ENCODE results near the gene LTBP1. TPM values are rescaled to one million over a fixed set of nuclear protein-coding genes. Genes with fewer than 3 reads are reported as not detected.
"Not testable (repeated sequence)": the region's sequence is repeated elsewhere in the genome, so short reads cannot be mapped to it uniquely, and the experiment has no call there.

LTBP1 gene
- total RNA-seq, 2 experiments from 2014 or later, result 0.19 to 0.23 TPM

DNA sequence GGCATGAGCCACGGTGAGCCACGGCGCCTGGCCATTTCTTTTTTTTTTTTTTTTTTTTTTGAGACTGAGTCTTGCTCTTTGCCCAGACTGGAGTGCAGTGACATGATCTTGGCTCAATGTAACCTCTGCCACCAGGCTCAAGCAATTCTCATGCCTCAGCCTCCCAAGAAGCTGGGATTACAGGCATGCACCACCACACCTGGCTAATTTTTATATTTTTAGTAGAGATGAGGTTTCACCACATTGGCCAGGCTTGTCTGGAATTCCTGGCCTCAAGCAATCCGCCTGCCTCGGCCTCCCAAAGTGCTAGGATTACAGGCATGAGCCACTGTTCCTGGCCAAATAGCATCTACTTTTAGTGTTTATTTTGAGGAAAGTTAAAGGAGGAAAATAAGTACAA lies 25.3 kb upstream of the LTBP1 start:
- not testable (repeated sequence) for H3K4me3 Mint-ChIP-seq, H3K27ac Mint-ChIP-seq

DNA sequence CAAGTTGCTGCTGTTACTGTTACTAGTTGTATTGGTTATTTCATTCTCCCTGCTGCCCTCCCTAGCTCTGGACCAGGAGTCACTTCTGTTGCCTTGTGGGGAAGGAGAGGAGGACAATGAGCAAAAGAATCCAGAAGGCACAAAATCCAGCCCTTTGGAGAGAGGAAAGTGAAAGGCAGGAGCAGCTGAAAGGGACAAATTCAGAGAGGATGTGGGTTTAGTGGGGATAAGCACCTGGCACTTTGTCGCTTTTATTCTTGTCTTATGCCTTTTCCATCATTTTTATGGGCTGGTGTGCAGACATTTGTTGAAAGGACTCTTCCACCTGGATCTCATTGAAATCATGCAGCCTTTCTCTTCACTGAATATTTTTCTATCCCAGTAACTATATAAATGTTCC lies 24.3 kb upstream of the LTBP1 start:
- H3K36me3 Mint-ChIP-seq, result no peaks in the 10 kb centered on the region
- POLR2A ChIA-PET, result no interaction called here
- H3K27ac Mint-ChIP-seq, result no peak overlapping the region
- H3K4me1 Mint-ChIP-seq, result no peaks in the 10 kb centered on the region
- DNase-seq (no peak), ATAC-seq (ENCODE audit: low read depth) (no peak)
- peaks cover 10% of the 10 kb centered on the region for H3K27me3 Mint-ChIP-seq
- no peaks in the 10 kb centered on the region for H3K9me3 Mint-ChIP-seq
- no peak overlapping the region for H3K4me3 Mint-ChIP-seq

More for the DNA sequence above, 25.3 kb upstream of the LTBP1 start:
- H3K4me1 Mint-ChIP-seq; DNase-seq; H3K27me3 Mint-ChIP-seq; ATAC-seq (ENCODE audit: low read depth); H3K9me3 Mint-ChIP-seq; H3K36me3 Mint-ChIP-seq; POLR2A ChIA-PET: not testable (repeated sequence)

- no peaks in the 10 kb centered on the region for H3K36me3 Mint-ChIP-seq
- POLR2A ChIA-PET, result no interaction called here
- no peaks in the 10 kb centered on the region for H3K9me3 Mint-ChIP-seq
Measured at GRCh38 chr2:32923109-32923508, 23.6 kb upstream of the LTBP1 start.

GRCh38 chr2:32925283-32925815 lies 21.4 kb upstream of the LTBP1 start:
- ATAC-seq (ENCODE audit: low read depth), result no peak
- Mint-ChIP-seq H3K4me1 (no peaks in the 10 kb centered on the region), H3K27me3 (peaks cover 18% of the 10 kb centered on the region), H3K9me3 (no peaks in the 10 kb centered on the region), H3K27ac (no peak overlapping the region), H3K4me3 (no peak overlapping the region), H3K36me3 (no peaks in the 10 kb centered on the region)
- no peak for DNase-seq
- POLR2A ChIA-PET, result no interaction called here

More at GRCh38 chr2:32923109-32923508, 23.6 kb upstream of the LTBP1 start:
- H3K27me3 Mint-ChIP-seq, result peaks cover 14% of the 10 kb centered on the region
- no peaks in the 10 kb centered on the region for H3K4me1 Mint-ChIP-seq
- ATAC-seq (ENCODE audit: low read depth) (no peak), DNase-seq (no peak)
- H3K27ac Mint-ChIP-seq, result no peak overlapping the region
- no peak overlapping the region for H3K4me3 Mint-ChIP-seq

DNA sequence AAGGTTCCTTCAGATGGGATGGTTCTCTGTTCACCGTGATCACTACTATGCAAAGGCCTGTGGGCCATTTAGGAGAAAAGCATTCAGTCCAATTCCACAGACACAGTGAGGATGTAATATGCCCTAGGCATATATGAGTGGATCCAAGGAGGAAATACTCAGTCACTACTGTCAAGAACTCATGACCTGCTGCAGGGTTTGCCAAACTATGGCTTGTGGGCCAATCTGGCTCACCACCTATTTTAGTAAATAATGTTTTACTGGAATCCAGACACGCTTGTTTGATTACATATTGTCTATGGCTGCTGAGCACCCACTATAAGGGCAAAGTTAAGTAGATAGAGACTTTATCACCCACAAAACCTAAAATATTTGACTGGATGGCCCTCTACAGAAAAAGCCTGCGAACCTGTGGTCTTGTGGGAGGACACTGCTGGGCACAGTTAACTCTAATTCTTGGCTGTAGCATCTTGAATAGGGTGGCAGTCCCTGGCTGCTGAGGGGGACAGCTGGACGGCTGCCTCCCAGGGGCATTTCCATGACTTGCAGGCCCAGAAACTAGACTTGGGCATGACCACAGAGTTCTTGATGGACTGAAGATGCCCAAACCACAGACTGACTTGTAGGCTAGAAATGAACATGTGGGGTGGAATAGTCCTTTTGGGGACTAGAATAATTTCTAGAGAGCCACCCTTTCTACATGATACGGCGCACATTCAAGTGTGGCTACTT lies 20.6 kb upstream of the LTBP1 start:
- peaks cover 18% of the 10 kb centered on the region for H3K27me3 Mint-ChIP-seq
- no peak for DNase-seq
- H3K4me1 Mint-ChIP-seq, result no peaks in the 10 kb centered on the region
- no peak overlapping the region for H3K4me3 Mint-ChIP-seq
- no peak overlapping the region for H3K27ac Mint-ChIP-seq
- H3K9me3 Mint-ChIP-seq, result no peaks in the 10 kb centered on the region
- POLR2A ChIA-PET, result no interaction called here
- H3K36me3 Mint-ChIP-seq, result no peaks in the 10 kb centered on the region
- no peak for ATAC-seq (ENCODE audit: low read depth)

DNA sequence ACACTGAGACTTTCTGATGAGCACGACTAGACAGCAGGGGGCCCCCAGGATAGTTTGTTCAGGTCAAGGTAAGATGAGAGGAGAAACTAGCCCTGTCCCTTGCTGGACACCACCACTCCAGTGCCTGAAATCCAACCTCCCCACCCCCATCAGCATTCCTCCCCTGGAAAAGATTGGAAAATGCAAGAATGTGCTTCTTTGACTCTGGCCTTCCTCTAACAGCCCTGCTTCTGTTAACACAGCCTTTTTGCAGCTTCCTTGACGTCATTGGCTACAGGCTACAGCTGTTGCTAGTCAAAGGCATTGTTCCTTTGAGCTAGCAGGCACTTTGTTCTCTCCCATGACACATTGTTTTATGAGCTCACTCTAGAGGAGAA lies 20.1 kb upstream of the LTBP1 start:
- Mint-ChIP-seq H3K4me3 (no peak overlapping the region), H3K9me3 (no peaks in the 10 kb centered on the region), H3K4me1 (no peaks in the 10 kb centered on the region), H3K27me3 (peaks cover 18% of the 10 kb centered on the region), H3K27ac (no peak overlapping the region), H3K36me3 (no peaks in the 10 kb centered on the region)
- POLR2A ChIA-PET, result no interaction called here
- DNase-seq (no peak), ATAC-seq (ENCODE audit: low read depth) (no peak)

DNA sequence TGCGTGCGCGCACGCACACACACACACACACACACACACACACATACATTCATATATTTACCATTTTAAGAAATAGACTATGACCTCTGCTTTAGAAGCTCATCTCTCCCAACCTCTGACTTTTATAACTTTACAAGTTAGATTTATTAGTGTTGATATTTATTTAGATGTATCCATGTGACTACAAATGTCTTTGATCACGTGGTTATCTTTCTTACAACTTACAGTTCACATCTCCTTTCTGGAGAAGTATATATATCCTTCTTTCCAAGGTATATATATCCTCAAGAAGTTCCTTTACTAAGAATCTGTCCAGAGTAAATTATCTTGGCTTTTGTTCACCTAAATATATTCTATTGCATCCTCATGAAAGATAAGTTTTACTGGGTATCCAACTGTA lies 16.3 kb upstream of the LTBP1 start:
- H3K36me3 Mint-ChIP-seq, result no peaks in the 10 kb centered on the region
- H3K27me3 Mint-ChIP-seq, result peaks cover 20% of the 10 kb centered on the region
- ATAC-seq (ENCODE audit: low read depth) (no peak), DNase-seq (no peak)
- H3K27ac Mint-ChIP-seq, result no peak overlapping the region
- no peaks in the 10 kb centered on the region for H3K4me1 Mint-ChIP-seq
- no peaks in the 10 kb centered on the region for H3K9me3 Mint-ChIP-seq
- POLR2A ChIA-PET, result no interaction called here
- no peak overlapping the region for H3K4me3 Mint-ChIP-seq

DNA sequence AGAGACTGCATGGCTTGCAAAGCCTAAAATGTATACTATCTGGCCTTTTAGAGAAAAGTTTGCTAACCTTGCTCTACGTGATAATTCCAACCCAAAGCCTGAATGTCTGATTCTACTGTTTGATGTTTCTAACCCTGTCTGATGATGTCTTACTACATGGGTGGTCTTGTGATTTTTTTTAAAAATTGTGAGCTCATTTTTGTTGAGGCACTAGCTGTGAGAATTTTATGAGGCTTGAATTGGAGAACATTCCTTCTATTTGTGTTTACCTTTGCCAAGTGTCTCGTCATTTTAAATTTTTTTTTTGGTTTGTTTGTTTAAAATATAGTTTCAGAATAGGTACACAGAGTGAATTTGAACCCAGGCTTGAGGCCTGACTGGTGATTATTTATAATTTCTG lies 15.2 kb upstream of the LTBP1 start:
- Mint-ChIP-seq H3K4me3 (no peak overlapping the region), H3K27ac (no peak overlapping the region), H3K4me1 (no peaks in the 10 kb centered on the region), H3K9me3 (no peaks in the 10 kb centered on the region), H3K36me3 (no peaks in the 10 kb centered on the region), H3K27me3 (peaks cover 23% of the 10 kb centered on the region)
- no peak for ATAC-seq (ENCODE audit: low read depth)
- DNase-seq, result no peak
- POLR2A ChIA-PET, result no interaction called here

DNA sequence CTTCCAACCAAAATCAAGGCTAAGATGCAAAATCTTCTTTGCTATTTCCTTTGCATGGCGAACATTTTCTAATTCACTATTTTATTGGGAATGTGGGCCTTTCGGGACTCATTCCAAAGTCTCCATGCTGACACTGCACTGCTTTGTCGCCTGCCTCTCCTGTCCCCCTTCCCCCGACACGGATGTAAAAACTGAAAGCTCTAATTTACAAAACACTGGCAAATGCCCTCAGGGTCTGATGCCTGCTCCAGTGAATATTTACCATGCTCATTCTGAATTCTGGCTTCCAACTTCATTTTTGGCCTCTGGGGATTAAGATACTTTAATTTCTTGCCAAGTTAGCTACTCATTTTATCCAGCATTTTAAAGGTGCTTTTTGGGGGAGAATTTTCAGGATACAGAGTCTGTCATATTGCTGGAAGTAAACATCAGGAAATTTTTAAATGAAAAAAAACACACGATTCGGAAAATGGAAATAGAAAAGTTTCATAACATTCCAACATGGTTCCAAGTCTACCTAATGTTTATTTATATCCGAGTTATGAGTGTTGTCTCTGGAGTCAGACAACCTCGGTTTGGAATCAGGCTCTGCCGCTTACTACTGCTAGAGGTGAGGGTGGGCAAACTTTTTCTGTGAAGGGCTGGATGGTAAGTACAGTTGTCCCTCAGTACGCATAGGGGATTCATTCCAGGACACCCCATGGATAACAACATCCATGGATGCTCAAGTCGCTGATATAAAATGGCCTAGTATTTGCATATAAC lies 14.6 kb upstream of the LTBP1 start:
- Mint-ChIP-seq H3K9me3 (no peaks in the 10 kb centered on the region), H3K27me3 (peaks cover 20% of the 10 kb centered on the region), H3K27ac (no peak overlapping the region), H3K36me3 (no peaks in the 10 kb centered on the region), H3K4me1 (no peaks in the 10 kb centered on the region), H3K4me3 (no peak overlapping the region)
- ATAC-seq (ENCODE audit: low read depth) (no peak), DNase-seq (no peak)
- POLR2A ChIA-PET, result no interaction called here

DNA sequence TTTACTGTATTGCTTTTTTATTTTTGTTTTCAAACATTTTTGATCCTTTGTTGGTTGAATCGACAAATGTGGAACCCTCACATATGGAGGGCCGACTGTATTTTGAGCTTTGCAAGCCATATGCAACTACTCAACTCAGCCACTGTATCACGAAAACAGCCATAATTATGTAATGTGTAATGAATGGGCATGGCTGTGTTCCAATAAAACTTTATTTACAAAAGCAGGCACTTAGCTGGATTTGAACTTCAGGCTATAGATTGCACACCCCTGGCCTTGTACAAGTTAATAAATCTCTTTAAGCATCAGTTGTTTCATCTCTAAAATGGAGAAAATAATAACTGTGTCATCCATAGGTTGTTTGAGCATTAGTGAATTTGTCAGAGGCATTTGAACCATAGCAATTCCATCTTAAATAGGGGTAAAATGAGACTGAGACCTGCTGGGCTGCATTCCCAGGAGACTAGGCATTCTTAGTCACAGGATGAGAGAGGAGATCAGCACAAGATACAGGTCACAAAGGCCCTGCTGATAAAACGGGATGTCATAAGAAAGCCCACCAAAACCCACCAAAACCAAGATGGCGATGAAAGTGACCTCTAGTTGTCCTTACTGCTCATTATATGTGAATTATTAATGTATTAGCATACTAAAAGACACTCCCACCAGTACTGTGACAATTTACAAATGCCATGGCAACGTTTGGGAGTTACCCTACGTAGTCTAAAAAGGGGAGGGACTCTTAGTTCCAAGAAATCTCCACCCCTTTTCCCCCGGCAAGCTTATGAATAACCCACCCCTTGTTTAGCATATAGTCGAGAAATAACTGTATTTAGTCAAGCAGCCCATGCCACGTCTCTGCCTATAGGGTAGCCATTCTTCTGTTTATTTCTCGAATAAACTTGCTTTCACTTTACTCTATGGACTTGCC lies 13.7 kb upstream of the LTBP1 start:
- Mint-ChIP-seq H3K27ac (no peak overlapping the region), H3K9me3 (no peaks in the 10 kb centered on the region), H3K36me3 (no peaks in the 10 kb centered on the region), H3K4me3 (no peak overlapping the region), H3K4me1 (no peaks in the 10 kb centered on the region), H3K27me3 (peaks cover 16% of the 10 kb centered on the region)
- POLR2A ChIA-PET, result no interaction called here
- DNase-seq, result no peak
- no peak for ATAC-seq (ENCODE audit: low read depth)

- DNase-seq, result no peak
- Mint-ChIP-seq H3K27ac (no peak overlapping the region), H3K4me3 (no peak overlapping the region), H3K4me1 (no peaks in the 10 kb centered on the region), H3K27me3 (peaks cover 13% of the 10 kb centered on the region), H3K36me3 (no peaks in the 10 kb centered on the region), H3K9me3 (no peaks in the 10 kb centered on the region)
- ATAC-seq (ENCODE audit: low read depth), result no peak
- POLR2A ChIA-PET, result no interaction called here
Measured at GRCh38 chr2:32933756-32934095, 13.0 kb upstream of the LTBP1 start.

GRCh38 chr2:32937602-32938448 lies 8.9 kb upstream of the LTBP1 start:
- ATAC-seq (ENCODE audit: low read depth) (no peak), DNase-seq (no peak)
- H3K27me3 Mint-ChIP-seq, result peaks cover 10% of the 10 kb centered on the region
- H3K9me3 Mint-ChIP-seq, result no peaks in the 10 kb centered on the region
- no peak overlapping the region for H3K27ac Mint-ChIP-seq
- no peaks in the 10 kb centered on the region for H3K36me3 Mint-ChIP-seq
- no peaks in the 10 kb centered on the region for H3K4me1 Mint-ChIP-seq
- no peak overlapping the region for H3K4me3 Mint-ChIP-seq
- POLR2A ChIA-PET, result no interaction called here

DNA sequence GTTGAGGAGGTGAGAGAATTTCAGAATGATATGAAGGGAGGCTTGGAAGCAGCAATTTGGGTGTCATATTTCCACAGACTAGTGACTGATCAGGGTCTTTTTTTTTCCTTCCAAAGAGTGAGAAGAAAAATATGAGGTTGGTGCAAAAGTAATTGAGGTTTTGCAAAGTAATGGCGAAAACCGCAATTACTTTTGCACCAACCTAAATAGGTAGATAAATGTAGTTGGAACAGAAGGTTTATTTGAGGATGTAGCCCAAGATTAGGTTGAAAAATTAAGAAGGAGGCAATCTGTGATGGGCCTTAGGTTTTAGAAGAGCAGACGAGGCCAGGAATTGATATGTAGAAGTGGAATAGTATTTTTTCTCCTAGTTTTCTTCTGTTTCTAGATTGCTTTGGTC lies 7.8 kb upstream of the LTBP1 start:
- DNase-seq, result no peak
- Mint-ChIP-seq H3K27ac (no peak overlapping the region), H3K36me3 (no peaks in the 10 kb centered on the region), H3K4me3 (no peak overlapping the region), H3K9me3 (no peaks in the 10 kb centered on the region), H3K27me3 (peaks cover 10% of the 10 kb centered on the region), H3K4me1 (no peaks in the 10 kb centered on the region)
- ATAC-seq (ENCODE audit: low read depth), result no peak
- POLR2A ChIA-PET, result no interaction called here
